SH-SY5Y (cell line): Measurements from ENCODE around the gene USP14.

Experiments used
- GATA2 ChIP-seq: IDR thresholded peaks from 2 replicates; pipeline ENCODE4 v1.6.1; 2011; ENCODE audit warnings: mild to moderate bottlenecking, low read depth, low read length
- GATA3 ChIP-seq: IDR thresholded peaks from 2 replicates; pipeline ENCODE4 v1.6.1; 2011; ENCODE audit warnings: low read depth, mild to moderate bottlenecking, low read length, moderate library complexity

GRCh38 chr18:154151-154550 is 4.2 kb upstream of the USP14 start:
- TF ChIP-seq GATA2, result no peak
- no peak for TF ChIP-seq GATA3
